ENCODE data around the gene EEF1A2. TPM values are rescaled to one million over a fixed set of nuclear protein-coding genes. Genes with fewer than 3 reads are reported as not detected.

The EEF1A2 gene
- total and polyA plus RNA-seq, 2 donors: 5.1 to 11.2 TPM

GRCh38 chr20:63465380-63466249 lies 33.3 kb downstream of the EEF1A2 start:
- no peaks in the 10 kb centered on the region for H3K4me1 ChIP-seq (ENCODE audit: insufficient read depth)
- H3K36me3 ChIP-seq (ENCODE audit: insufficient read depth): no peaks in the 10 kb centered on the region
- no peak overlapping the region for H3K4me3 ChIP-seq (ENCODE audit: low read depth, low read length)
- 79% methylated on average over 56 of the region's 56 CpGs for WGBS
- no peak overlapping the region for H3K27ac ChIP-seq (ENCODE audit: low read depth)
- no peak for DNase-seq (ENCODE audit: extremely low spot score)

- DNase-seq (ENCODE audit: extremely low spot score): no peak
- Histone ChIP-seq H3K36me3 (ENCODE audit: insufficient read depth) (no peaks in the 10 kb centered on the region), H3K4me3 (ENCODE audit: low read depth, low read length) (no peak overlapping the region), H3K27ac (ENCODE audit: low read depth) (no peak overlapping the region), H3K4me1 (ENCODE audit: insufficient read depth) (no peaks in the 10 kb centered on the region)
- WGBS: 81% methylated on average over 12 of the region's 12 CpGs
These were observed 34.6 kb downstream of the EEF1A2 start for GRCh38 chr20:63464289-63464635.

- Histone ChIP-seq H3K27ac (ENCODE audit: low read depth) (no peak overlapping the region), H3K36me3 (ENCODE audit: insufficient read depth) (no peaks in the 10 kb centered on the region), H3K4me3 (ENCODE audit: low read depth, low read length) (no peak overlapping the region), H3K4me1 (ENCODE audit: insufficient read depth) (no peaks in the 10 kb centered on the region)
- DNase-seq (ENCODE audit: extremely low spot score): no peak
- WGBS: 43% methylated on average over 22 of the region's 22 CpGs
These were observed 35.2 kb downstream of the EEF1A2 start for GRCh38 chr20:63463400-63464288.

- DNase-seq (ENCODE audit: extremely low spot score): no peak
- WGBS: 64% methylated on average over 2 of the region's 2 CpGs
- H3K27ac ChIP-seq (ENCODE audit: low read depth): no peak overlapping the region
These were observed 36.6 kb downstream of the EEF1A2 start for GRCh38 chr20:63462244-63462643.

GRCh38 chr20:63461104-63461763 lies 37.6 kb downstream of the EEF1A2 start:
- WGBS: 24% methylated on average over 22 of the region's 22 CpGs
- DNase-seq (ENCODE audit: extremely low spot score): no peak
- no peaks in the 10 kb centered on the region for H3K4me1 ChIP-seq (ENCODE audit: insufficient read depth)
- H3K27ac ChIP-seq (ENCODE audit: low read depth): no peak overlapping the region
- no peaks in the 10 kb centered on the region for H3K36me3 ChIP-seq (ENCODE audit: insufficient read depth)
- no peak overlapping the region for H3K4me3 ChIP-seq (ENCODE audit: low read depth, low read length)

More at GRCh38 chr20:63462244-63462643, 36.6 kb downstream of the EEF1A2 start:
- Histone ChIP-seq H3K36me3 (ENCODE audit: insufficient read depth) (no peaks in the 10 kb centered on the region), H3K4me1 (ENCODE audit: insufficient read depth) (no peaks in the 10 kb centered on the region), H3K4me3 (ENCODE audit: low read depth, low read length) (no peak overlapping the region)

- DNase-seq (ENCODE audit: extremely low spot score): no peak
- no peaks in the 10 kb centered on the region for H3K4me1 ChIP-seq (ENCODE audit: insufficient read depth)
- H3K36me3 ChIP-seq (ENCODE audit: insufficient read depth): no peaks in the 10 kb centered on the region
- WGBS: 86% methylated on average over 17 of the region's 17 CpGs
- H3K4me3 ChIP-seq (ENCODE audit: low read depth, low read length): no peak overlapping the region
- no peak overlapping the region for H3K27ac ChIP-seq (ENCODE audit: low read depth)
These were observed 39.9 kb downstream of the EEF1A2 start for GRCh38 chr20:63459070-63459380.

GRCh38 chr20:63458170-63459069 lies 40.5 kb downstream of the EEF1A2 start:
- Histone ChIP-seq H3K4me1 (ENCODE audit: insufficient read depth) (no peaks in the 10 kb centered on the region), H3K4me3 (ENCODE audit: low read depth, low read length) (no peak overlapping the region), H3K36me3 (ENCODE audit: insufficient read depth) (no peaks in the 10 kb centered on the region), H3K27ac (ENCODE audit: low read depth) (no peak overlapping the region)
- 92% methylated on average over 36 of the region's 36 CpGs for WGBS
- DNase-seq (ENCODE audit: extremely low spot score): no peak

- DNase-seq (ENCODE audit: extremely low spot score): no peak
- WGBS: 50% methylated on average over 17 of the region's 17 CpGs
- H3K4me3 ChIP-seq (ENCODE audit: low read depth, low read length): no peak overlapping the region
- H3K36me3 ChIP-seq (ENCODE audit: insufficient read depth): no peaks in the 10 kb centered on the region
- no peak overlapping the region for H3K27ac ChIP-seq (ENCODE audit: low read depth)
- no peaks in the 10 kb centered on the region for H3K4me1 ChIP-seq (ENCODE audit: insufficient read depth)
These were observed 41.1 kb downstream of the EEF1A2 start for GRCh38 chr20:63457737-63458136.

GRCh38 chr20:63456429-63457284 lies 42.2 kb downstream of the EEF1A2 start:
- DNase-seq (ENCODE audit: extremely low spot score): no peak
- H3K27ac ChIP-seq (ENCODE audit: low read depth): no peak overlapping the region
- no peaks in the 10 kb centered on the region for H3K36me3 ChIP-seq (ENCODE audit: insufficient read depth)
- H3K4me1 ChIP-seq (ENCODE audit: insufficient read depth): no peaks in the 10 kb centered on the region
- no peak overlapping the region for H3K4me3 ChIP-seq (ENCODE audit: low read depth, low read length)
- WGBS: 44% methylated on average over 40 of the region's 40 CpGs

GRCh38 chr20:63455568-63455859 lies 43.4 kb downstream of the EEF1A2 start:
- H3K4me3 ChIP-seq (ENCODE audit: low read depth, low read length): no peak overlapping the region
- WGBS: 78% methylated on average over 8 of the region's 10 CpGs
- H3K27ac ChIP-seq (ENCODE audit: low read depth): no peak overlapping the region
- no peaks in the 10 kb centered on the region for H3K4me1 ChIP-seq (ENCODE audit: insufficient read depth)
- no peak for DNase-seq (ENCODE audit: extremely low spot score)
- H3K36me3 ChIP-seq (ENCODE audit: insufficient read depth): no peaks in the 10 kb centered on the region

GRCh38 chr20:63454731-63455567 lies 43.9 kb downstream of the EEF1A2 start:
- Histone ChIP-seq H3K36me3 (ENCODE audit: insufficient read depth) (no peaks in the 10 kb centered on the region), H3K27ac (ENCODE audit: low read depth) (no peak overlapping the region), H3K4me3 (ENCODE audit: low read depth, low read length) (no peak overlapping the region), H3K4me1 (ENCODE audit: insufficient read depth) (no peaks in the 10 kb centered on the region)
- 40% methylated on average over 35 of the region's 35 CpGs for WGBS
- no peak for DNase-seq (ENCODE audit: extremely low spot score)

Data from urinary bladder (tissue), 4 donors.